ENCODE measurements around the gene ZNF107. TPM values are rescaled to one million over a fixed set of nuclear protein-coding genes. Genes with fewer than 3 reads are reported as not detected.

The ZNF107 gene
- total and polyA plus RNA-seq, 5 donors from 2014 or later: 6.0 to 13.0 (median 7.5) TPM

DNA sequence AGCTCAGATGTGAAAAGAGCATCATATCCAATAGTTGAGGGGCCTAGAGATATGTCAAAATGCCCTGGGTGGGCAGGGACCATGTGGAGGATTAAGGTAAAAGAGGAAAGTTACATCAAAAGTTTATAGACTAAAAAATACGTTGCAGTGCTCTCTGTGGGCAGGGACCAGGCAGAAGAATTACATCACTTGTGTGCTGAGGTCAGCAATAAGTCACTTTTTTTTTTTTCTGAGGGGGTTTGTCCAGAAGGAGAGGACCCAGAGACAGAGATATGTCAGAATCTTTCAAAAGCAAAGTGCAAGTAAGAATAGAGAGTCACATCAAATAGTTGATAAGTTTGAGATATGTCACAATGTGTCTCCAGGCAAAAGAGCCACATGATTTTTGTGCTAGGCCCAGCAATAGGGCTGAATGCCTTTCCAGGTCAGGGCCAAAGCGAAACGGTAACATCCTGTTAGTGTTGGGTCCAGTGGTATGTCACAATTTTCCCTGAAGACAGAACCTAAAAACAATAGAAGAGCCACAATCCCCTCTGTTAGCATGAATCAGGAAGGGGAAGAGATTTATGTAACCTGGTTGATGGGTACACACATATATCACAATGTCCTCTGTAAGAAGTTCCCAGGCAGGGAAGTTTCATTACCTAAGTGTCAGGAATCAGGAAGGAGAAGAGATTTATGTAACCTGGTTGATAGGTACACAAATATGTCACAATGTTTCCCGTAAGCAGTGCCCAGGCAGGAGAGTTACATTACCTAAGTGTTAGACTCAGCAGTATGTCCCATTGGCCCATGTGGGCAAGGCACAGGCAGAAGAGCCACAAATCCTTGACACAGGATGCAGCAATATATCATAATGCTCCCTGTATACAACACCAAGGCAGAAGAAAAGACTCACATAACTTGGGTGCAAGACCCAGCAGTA lies 28.1 kb upstream of the ZNF107 start:
- no peak overlapping the region for H3K4me3 Mint-ChIP-seq
- no peak overlapping the region for H3K27ac ChIP-seq (ENCODE audit: insufficient read depth, low read length, poor library complexity, severe bottlenecking)
- H3K36me3 Mint-ChIP-seq: no peaks in the 10 kb centered on the region
- ATAC-seq (ENCODE audit: low read depth in 2 of 2) (no peak), DNase-seq (no peak)
- no peak overlapping the region for H3K4me3 ChIP-seq (ENCODE audit: low read depth, low read length)
- no peaks in the 10 kb centered on the region for H3K9me3 ChIP-seq (ENCODE audit: control insufficient read depth in 2 of 2, low read length in 2 of 2)
- H3K27ac Mint-ChIP-seq: peak overlapping the region in 1 of 3 donors; percentile 10
- H3K27me3 ChIP-seq (ENCODE audit: control insufficient read depth, insufficient read depth, low read length): no peaks in the 10 kb centered on the region
- H3K9me3 Mint-ChIP-seq: peaks cover 0 to 4% (median 0%) of the 10 kb centered on the region in 7 donors
- H3K4me1 ChIP-seq (ENCODE audit: control insufficient read depth, insufficient read depth, low read length, poor library complexity, severe bottlenecking): no peaks in the 10 kb centered on the region
- no peaks in the 10 kb centered on the region for H3K4me1 Mint-ChIP-seq
- no peaks in the 10 kb centered on the region for H3K36me3 ChIP-seq (ENCODE audit: control insufficient read depth, insufficient read depth, low read length)
- H3K27me3 Mint-ChIP-seq: no peaks in the 10 kb centered on the region

DNA sequence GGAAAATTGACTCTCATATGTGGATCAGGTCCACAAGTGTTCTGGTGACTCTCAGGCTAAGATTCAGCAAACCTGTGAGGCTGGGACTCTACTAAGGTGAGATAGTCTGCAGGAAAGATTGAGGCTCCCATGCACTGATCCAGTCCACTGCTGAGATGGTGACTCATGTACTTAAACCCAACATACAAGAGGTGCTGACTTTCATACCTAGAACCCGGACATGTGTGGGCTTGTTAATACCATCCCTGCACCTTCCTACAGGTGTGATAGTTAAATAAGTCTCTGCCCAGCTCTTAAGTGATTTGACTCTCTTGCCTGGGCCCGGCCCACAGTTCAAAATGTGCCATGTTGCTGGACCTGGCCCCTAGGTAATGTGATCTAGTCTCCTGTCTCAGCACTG lies 27.1 kb upstream of the ZNF107 start:
- H3K36me3 Mint-ChIP-seq: no peaks in the 10 kb centered on the region
- no peak overlapping the region for H3K27ac Mint-ChIP-seq
- DNase-seq: no peak
- H3K4me3 Mint-ChIP-seq: no peak overlapping the region
- Histone ChIP-seq H3K27me3 (ENCODE audit: control insufficient read depth, insufficient read depth, low read length) (no peaks in the 10 kb centered on the region), H3K4me1 (ENCODE audit: control insufficient read depth, insufficient read depth, low read length, poor library complexity, severe bottlenecking) (no peaks in the 10 kb centered on the region), H3K4me3 (ENCODE audit: low read depth, low read length) (no peak overlapping the region), H3K9me3 (ENCODE audit: control insufficient read depth in 2 of 2, low read length in 2 of 2) (no peaks in the 10 kb centered on the region), H3K36me3 (ENCODE audit: control insufficient read depth, insufficient read depth, low read length) (no peaks in the 10 kb centered on the region), H3K27ac (ENCODE audit: insufficient read depth, low read length, poor library complexity, severe bottlenecking) (no peak overlapping the region)
- ATAC-seq (ENCODE audit: low read depth in 2 of 2): no peak
- H3K9me3 Mint-ChIP-seq: peaks cover 0 to 6% (median 0%) of the 10 kb centered on the region in 7 donors
- H3K27me3 Mint-ChIP-seq: no peaks in the 10 kb centered on the region
- no peaks in the 10 kb centered on the region for H3K4me1 Mint-ChIP-seq

DNA sequence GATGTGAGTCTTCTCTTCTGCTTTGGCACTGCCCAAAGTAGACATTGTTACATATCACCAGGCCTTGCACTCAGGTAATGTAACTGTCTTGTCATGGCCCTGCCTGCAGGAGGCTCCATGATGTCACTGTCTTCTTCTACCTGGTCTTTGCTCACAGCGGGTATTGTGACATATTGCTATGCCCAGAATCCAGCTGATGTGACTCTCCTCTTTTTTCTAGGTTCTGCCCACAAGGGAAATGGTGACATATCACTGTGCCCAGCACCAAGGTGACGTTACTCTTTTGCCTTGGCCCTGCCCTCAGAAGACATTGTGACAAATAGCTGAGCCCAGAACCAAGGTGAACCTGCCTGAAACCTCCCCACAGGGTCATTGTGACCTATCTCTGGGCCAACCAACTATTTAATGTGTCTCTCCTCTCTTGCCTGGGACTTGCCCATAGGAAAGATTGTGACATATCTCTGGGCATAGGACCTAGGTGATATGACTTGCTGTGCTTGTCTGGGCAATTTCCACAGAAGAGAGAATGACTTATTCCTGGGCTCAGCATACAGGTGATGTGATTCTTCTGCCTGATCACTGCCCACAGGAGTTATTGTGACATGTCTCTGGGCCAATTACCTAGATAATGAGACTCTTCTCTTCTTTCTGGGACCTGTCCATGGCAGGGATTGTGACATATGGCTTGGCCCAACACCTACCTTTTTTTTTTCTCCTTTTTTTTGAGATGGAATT lies 26.5 kb upstream of the ZNF107 start:
- Mint-ChIP-seq H3K4me3 (no peak overlapping the region), H3K27ac (peak overlapping the region in 1 of 3 donors; percentile 40)

DNA sequence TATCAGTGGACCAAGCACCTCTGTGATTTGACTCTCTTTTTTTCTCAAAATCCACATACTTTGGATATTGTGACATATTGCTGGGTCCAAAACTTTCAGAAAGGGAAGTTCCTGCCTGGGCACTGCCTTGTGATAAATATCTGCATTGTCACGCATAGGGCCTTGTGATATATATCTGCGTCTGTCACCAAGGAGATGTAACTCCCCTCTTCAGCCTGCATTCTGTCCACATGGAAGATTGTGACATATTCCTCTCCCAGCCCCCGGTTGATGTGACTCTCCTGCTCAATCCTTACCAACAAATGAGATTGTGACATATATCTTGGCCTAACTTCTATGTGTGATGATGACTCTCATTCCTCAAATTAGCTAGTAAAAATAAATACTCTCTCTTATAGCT lies 25.4 kb upstream of the ZNF107 start:
- no peak for DNase-seq
- H3K27ac Mint-ChIP-seq: no peak overlapping the region

More for the DNA sequence above, 26.5 kb upstream of the ZNF107 start:
- Histone ChIP-seq H3K4me1 (ENCODE audit: control insufficient read depth, insufficient read depth, low read length, poor library complexity, severe bottlenecking) (no peaks in the 10 kb centered on the region), H3K9me3 (ENCODE audit: control insufficient read depth in 2 of 2, low read length in 2 of 2) (no peaks in the 10 kb centered on the region), H3K36me3 (ENCODE audit: control insufficient read depth, insufficient read depth, low read length) (no peaks in the 10 kb centered on the region), H3K27ac (ENCODE audit: insufficient read depth, low read length, poor library complexity, severe bottlenecking) (no peak overlapping the region), H3K27me3 (ENCODE audit: control insufficient read depth, insufficient read depth, low read length) (no peaks in the 10 kb centered on the region), H3K4me3 (ENCODE audit: low read depth, low read length) (no peak overlapping the region)
- H3K36me3 Mint-ChIP-seq: no peaks in the 10 kb centered on the region
- no peak for DNase-seq
- no peak for ATAC-seq (ENCODE audit: low read depth in 2 of 2)
- no peaks in the 10 kb centered on the region for H3K4me1 Mint-ChIP-seq
- H3K9me3 Mint-ChIP-seq: peaks cover 0 to 8% (median 0%) of the 10 kb centered on the region in 7 donors
- no peaks in the 10 kb centered on the region for H3K27me3 Mint-ChIP-seq

DNA sequence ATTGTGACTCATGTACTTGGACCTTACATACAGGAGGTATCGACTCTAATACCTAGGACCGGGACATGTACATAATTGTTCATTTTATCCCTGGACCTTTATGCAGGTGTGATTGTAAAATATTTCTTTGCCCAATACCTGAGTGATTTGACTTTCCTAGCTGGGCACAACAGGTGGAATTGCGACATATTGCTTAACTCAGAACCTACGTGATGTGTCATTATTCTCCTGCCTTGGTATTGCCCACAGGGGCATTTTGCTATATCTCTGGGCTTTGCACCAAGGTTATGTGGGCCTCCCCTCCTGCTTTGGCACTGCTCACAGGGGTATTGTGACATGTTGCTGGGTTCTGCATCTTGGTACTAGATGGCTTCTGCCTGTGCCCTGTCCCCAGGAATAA lies 23.9 kb upstream of the ZNF107 start:
- Histone ChIP-seq H3K4me3 (ENCODE audit: low read depth, low read length) (no peak overlapping the region), H3K27me3 (ENCODE audit: control insufficient read depth, insufficient read depth, low read length) (no peaks in the 10 kb centered on the region), H3K4me1 (ENCODE audit: control insufficient read depth, insufficient read depth, low read length, poor library complexity, severe bottlenecking) (no peaks in the 10 kb centered on the region), H3K9me3 (ENCODE audit: control insufficient read depth in 2 of 2, low read length in 2 of 2) (no peaks in the 10 kb centered on the region), H3K27ac (ENCODE audit: insufficient read depth, low read length, poor library complexity, severe bottlenecking) (no peak overlapping the region), H3K36me3 (ENCODE audit: control insufficient read depth, insufficient read depth, low read length) (no peaks in the 10 kb centered on the region)
- Mint-ChIP-seq H3K4me1 (no peaks in the 10 kb centered on the region), H3K9me3 (peaks cover 0 to 8% (median 0%) of the 10 kb centered on the region in 7 donors), H3K36me3 (no peaks in the 10 kb centered on the region), H3K27ac (peak overlapping the region in 1 of 3 donors; percentile 8), H3K27me3 (no peaks in the 10 kb centered on the region), H3K4me3 (no peak overlapping the region)
- no peak for DNase-seq
- no peak for ATAC-seq (ENCODE audit: low read depth in 2 of 2)

More for the DNA sequence above, 25.4 kb upstream of the ZNF107 start:
- H3K9me3 ChIP-seq (ENCODE audit: control insufficient read depth in 2 of 2, low read length in 2 of 2): no peaks in the 10 kb centered on the region
- Mint-ChIP-seq H3K27me3 (no peaks in the 10 kb centered on the region), H3K36me3 (no peaks in the 10 kb centered on the region), H3K4me3 (no peak overlapping the region), H3K9me3 (peaks cover 0 to 8% (median 0%) of the 10 kb centered on the region in 7 donors), H3K4me1 (no peaks in the 10 kb centered on the region)
- H3K27ac ChIP-seq (ENCODE audit: insufficient read depth, low read length, poor library complexity, severe bottlenecking): no peak overlapping the region
- no peaks in the 10 kb centered on the region for H3K4me1 ChIP-seq (ENCODE audit: control insufficient read depth, insufficient read depth, low read length, poor library complexity, severe bottlenecking)
- H3K36me3 ChIP-seq (ENCODE audit: control insufficient read depth, insufficient read depth, low read length): no peaks in the 10 kb centered on the region
- no peak for ATAC-seq (ENCODE audit: low read depth in 2 of 2)
- no peak overlapping the region for H3K4me3 ChIP-seq (ENCODE audit: low read depth, low read length)
- H3K27me3 ChIP-seq (ENCODE audit: control insufficient read depth, insufficient read depth, low read length): no peaks in the 10 kb centered on the region

DNA sequence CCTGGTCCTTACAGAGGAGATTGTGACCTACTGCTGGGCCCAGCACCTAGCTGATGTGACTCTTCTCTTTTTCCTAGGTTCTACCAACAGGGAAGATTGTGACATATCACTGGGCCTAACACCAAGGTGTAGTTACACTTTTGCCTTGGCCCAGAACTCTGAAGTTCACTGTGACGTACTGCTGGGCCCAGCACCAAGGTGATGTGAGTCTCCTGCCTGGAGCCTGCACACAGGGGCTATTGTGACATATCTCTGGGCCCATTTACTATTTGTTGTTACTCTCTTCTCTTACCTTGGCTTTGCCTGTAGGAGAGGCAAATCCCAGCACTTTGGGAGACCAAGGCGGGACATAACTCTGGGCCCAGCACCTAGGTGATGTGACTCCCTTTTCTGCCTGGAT lies 23.1 kb upstream of the ZNF107 start:
- Histone ChIP-seq H3K9me3 (ENCODE audit: control insufficient read depth in 2 of 2, low read length in 2 of 2) (no peaks in the 10 kb centered on the region), H3K4me1 (ENCODE audit: control insufficient read depth, insufficient read depth, low read length, poor library complexity, severe bottlenecking) (no peaks in the 10 kb centered on the region), H3K27me3 (ENCODE audit: control insufficient read depth, insufficient read depth, low read length) (no peaks in the 10 kb centered on the region), H3K27ac (ENCODE audit: insufficient read depth, low read length, poor library complexity, severe bottlenecking) (no peak overlapping the region), H3K36me3 (ENCODE audit: control insufficient read depth, insufficient read depth, low read length) (no peaks in the 10 kb centered on the region), H3K4me3 (ENCODE audit: low read depth, low read length) (no peak overlapping the region)
- ATAC-seq (ENCODE audit: low read depth in 2 of 2) (no peak), DNase-seq (no peak)
- no peaks in the 10 kb centered on the region for H3K36me3 Mint-ChIP-seq
- no peak overlapping the region for H3K27ac Mint-ChIP-seq
- peaks cover 0 to 8% (median 0%) of the 10 kb centered on the region in 7 donors for H3K9me3 Mint-ChIP-seq
- no peaks in the 10 kb centered on the region for H3K27me3 Mint-ChIP-seq
- H3K4me1 Mint-ChIP-seq: no peaks in the 10 kb centered on the region
- no peak overlapping the region for H3K4me3 Mint-ChIP-seq

DNA sequence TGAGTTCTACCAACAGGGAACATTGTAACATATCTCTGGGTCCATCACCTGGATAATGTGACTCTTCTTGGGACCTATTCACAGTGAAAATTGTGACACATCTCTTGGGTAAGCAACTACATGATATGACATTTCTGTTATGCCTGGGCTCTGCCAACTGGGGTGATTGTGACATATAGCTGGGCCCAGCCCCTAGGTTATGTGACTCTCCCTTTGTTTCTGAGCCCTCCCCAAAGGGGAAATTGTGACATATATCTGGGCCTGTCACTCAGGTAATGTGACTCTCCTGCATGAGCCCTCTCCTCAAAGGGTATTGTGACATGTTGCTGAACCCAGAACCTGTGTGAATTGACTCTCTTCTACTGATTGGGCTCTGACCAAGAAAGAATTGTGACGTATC lies 22.4 kb upstream of the ZNF107 start:
- Histone ChIP-seq H3K9me3 (ENCODE audit: control insufficient read depth in 2 of 2, low read length in 2 of 2) (no peaks in the 10 kb centered on the region), H3K4me1 (ENCODE audit: control insufficient read depth, insufficient read depth, low read length, poor library complexity, severe bottlenecking) (no peaks in the 10 kb centered on the region), H3K27me3 (ENCODE audit: control insufficient read depth, insufficient read depth, low read length) (no peaks in the 10 kb centered on the region), H3K27ac (ENCODE audit: insufficient read depth, low read length, poor library complexity, severe bottlenecking) (no peak overlapping the region), H3K4me3 (ENCODE audit: low read depth, low read length) (no peak overlapping the region), H3K36me3 (ENCODE audit: control insufficient read depth, insufficient read depth, low read length) (no peaks in the 10 kb centered on the region)
- DNase-seq: no peak
- H3K4me1 Mint-ChIP-seq: no peaks in the 10 kb centered on the region
- H3K27me3 Mint-ChIP-seq: no peaks in the 10 kb centered on the region
- no peak overlapping the region for H3K4me3 Mint-ChIP-seq
- no peak overlapping the region for H3K27ac Mint-ChIP-seq
- peaks cover 0 to 8% (median 1%) of the 10 kb centered on the region in 7 donors for H3K9me3 Mint-ChIP-seq
- no peaks in the 10 kb centered on the region for H3K36me3 Mint-ChIP-seq
- ATAC-seq (ENCODE audit: low read depth in 2 of 2): no peak

Measured in CD4-positive, CD25-positive, alpha-beta regulatory T cell (primary cell).